IMR-90 (cell line): ENCODE results near the gene KCNMA1. TPM values are rescaled to one million over a fixed set of nuclear protein-coding genes. Genes with fewer than 3 reads are reported as not detected.

ENCODE experiments used
- ATAC-seq: fragments of 200-7000 bp; cut with Tn5 transposase; 2 replicates; pipeline ENCODE4 v1.9.1; 2020; ENCODE audit warnings: low read depth, mild to moderate bottlenecking, moderate library complexity
- BruUV-seq: library from RNA; stranded (reverse); fragments of 400-500 nt; replicated peaks from 2 replicates; lab custom pipeline; 2021; lab: Mats Ljungman, UMichigan
- CTCF ChIA-PET: fragments of 300-600 bp; formaldehyde crosslinking; extraction: SDS; loops from one replicate; lab custom pipeline; 2021; ENCODE audit warnings: antibody characterized with exemption; lab: Yijun Ruan, JAX
- POLR2A ChIA-PET: fragments of 300-600 bp; sonication (Branson Sonifier 250); formaldehyde crosslinking; loops from one replicate; lab custom pipeline; 2022; ENCODE audit warnings: antibody characterized with exemption; ENCODE audit not compliant: unreplicated experiment; lab: Charles Lee
- DNase-seq: peaks from one replicate; pipeline ENCODE4 v3.0.0; 2013
- H2AFZ ChIP-seq: replicated peaks from 2 replicates; pipeline ENCODE3; 2013; ENCODE audit warnings: low read length, mild to moderate bottlenecking; ENCODE audit not compliant: poor library complexity
- H2AK5ac ChIP-seq: 2 replicates; pipeline ENCODE4 v1.6.1; 2013; ENCODE audit warnings: low read depth, low read length, inconsistent platforms
- H2AK9ac ChIP-seq: replicated peaks from 2 replicates; pipeline ENCODE3; 2013; ENCODE audit warnings: mild to moderate bottlenecking, low read depth, low read length, moderate library complexity; ENCODE audit not compliant: poor library complexity
- H2BK120ac ChIP-seq: 2 replicates; pipeline ENCODE4 v1.6.1; 2013; ENCODE audit warnings: low read depth, low read length, inconsistent platforms
- H2BK15ac ChIP-seq: 3 replicates; pipeline ENCODE4 v1.6.1; 2013; ENCODE audit warnings: low read depth, low read length, inconsistent platforms
- H2BK20ac ChIP-seq: 2 replicates; pipeline ENCODE4 v1.6.1; 2013; ENCODE audit warnings: low read depth, mild to moderate bottlenecking, inconsistent platforms, low read length, moderate library complexity
- H2BK5ac ChIP-seq: 2 replicates; pipeline ENCODE4 v1.6.1; 2013; ENCODE audit warnings: mild to moderate bottlenecking, low read depth, low read length, inconsistent platforms; ENCODE audit not compliant: poor library complexity, severe bottlenecking
- H3K14ac ChIP-seq: replicated peaks from 2 replicates; pipeline ENCODE4 v1.6.1; 2013; ENCODE audit warnings: low read depth, low read length, inconsistent platforms
- H3K18ac ChIP-seq: 2 replicates; pipeline ENCODE4 v1.6.1; 2013; ENCODE audit warnings: low read depth, low read length, control low read depth
- H3K23ac ChIP-seq: 2 replicates; pipeline ENCODE4 v1.6.1; 2013; ENCODE audit warnings: low read depth, low read length, inconsistent platforms
- H3K27ac ChIP-seq: 2 replicates; pipeline ENCODE4 v1.5.1; 2013; ENCODE audit warnings: mild to moderate bottlenecking, control low read depth, low read length; ENCODE audit not compliant: insufficient read depth
- H3K27me3 ChIP-seq: 2 replicates; pipeline ENCODE4 v1.6.1; 2013; ENCODE audit warnings: low read length; ENCODE audit not compliant: control insufficient read depth, insufficient read depth
- H3K36me3 ChIP-seq: 2 replicates; pipeline ENCODE4 v1.6.1; 2013; ENCODE audit warnings: low read length, mixed read lengths; ENCODE audit not compliant: control insufficient read depth, insufficient read depth
- H3K4ac ChIP-seq: 2 replicates; pipeline ENCODE4 v1.6.1; 2013; ENCODE audit warnings: low read depth, low read length, inconsistent platforms
- H3K4me1 ChIP-seq: 2 replicates; pipeline ENCODE4 v1.6.1; 2013; ENCODE audit warnings: low read length, mixed read lengths; ENCODE audit not compliant: control insufficient read depth, insufficient read depth
- H3K4me2 ChIP-seq: 2 replicates; pipeline ENCODE4 v1.6.1; 2013; ENCODE audit warnings: low read depth, mild to moderate bottlenecking, control low read depth, low read length, moderate library complexity
- H3K4me3 ChIP-seq: 2 replicates; pipeline ENCODE4 v1.5.1; 2013; ENCODE audit warnings: low read depth, mild to moderate bottlenecking, control low read depth, low read length, moderate library complexity; ENCODE audit not compliant: insufficient read depth
- H3K56ac ChIP-seq: 2 replicates; pipeline ENCODE4 v1.6.1; 2013; ENCODE audit warnings: low read length, inconsistent platforms; ENCODE audit not compliant: insufficient read depth; ENCODE audit errors: extremely low read depth
- H3K79me1 ChIP-seq, 2 experiments: 2 replicates each; pipeline ENCODE4 v1.6.1; 2013; ENCODE audit warnings: low read length in 2 of 2, inconsistent platforms in 1 of 2, low read depth in 1 of 2
- H3K9ac ChIP-seq: 2 replicates; pipeline ENCODE4 v1.6.1; 2013; ENCODE audit warnings: low read depth, low read length, control low read depth
- H3K9me1 ChIP-seq: 2 replicates; pipeline ENCODE4 v1.6.1; 2013; ENCODE audit warnings: low read length, inconsistent platforms; ENCODE audit not compliant: insufficient read depth
- H3K9me3 ChIP-seq: 2 replicates; pipeline ENCODE4 v1.6.1; 2013; ENCODE audit warnings: low read length; ENCODE audit not compliant: control insufficient read depth, insufficient read depth
- H4K20me1 ChIP-seq: 2 replicates; pipeline ENCODE4 v1.6.1; 2013; ENCODE audit warnings: low read length, inconsistent platforms; ENCODE audit not compliant: insufficient read depth
- H4K5ac ChIP-seq: 2 replicates; pipeline ENCODE4 v1.6.1; 2013; ENCODE audit warnings: mild to moderate bottlenecking, low read depth, low read length, control low read depth
- H4K8ac ChIP-seq, 2 experiments: 2 replicates each; pipeline ENCODE4 v1.6.1; 2013; ENCODE audit warnings: low read depth in 2 of 2, low read length in 2 of 2, control low read depth in 1 of 2, inconsistent platforms in 1 of 2
- H4K91ac ChIP-seq: 2 replicates; pipeline ENCODE4 v1.6.1; 2013; ENCODE audit warnings: low read depth, low read length, inconsistent platforms; ENCODE audit not compliant: insufficient read depth
- BHLHE40 ChIP-seq: fragments of 150-350 bp; IDR thresholded peaks from 2 replicates; pipeline ENCODE4 v1.6.1; 2016; ENCODE audit warnings: mild to moderate bottlenecking, low read depth, low read length
- CEBPB ChIP-seq: IDR thresholded peaks from 2 replicates; pipeline ENCODE4 v1.6.1; 2012; ENCODE audit warnings: low read depth, low read length, improper control_type of control experiment
- FOS ChIP-seq: fragments of 150-350 bp; IDR thresholded peaks from 2 replicates; pipeline ENCODE4 v1.6.1; 2016; ENCODE audit warnings: low read depth, low read length
- MAFK ChIP-seq: IDR thresholded peaks from 2 replicates; pipeline ENCODE4 v1.6.1; 2012; ENCODE audit warnings: low read depth, low read length, improper control_type of control experiment
- MAZ ChIP-seq: IDR thresholded peaks from 2 replicates; pipeline ENCODE4 v1.6.1; 2012; ENCODE audit warnings: low read depth, mild to moderate bottlenecking, low read length, improper control_type of control experiment, moderate library complexity, borderline replicate concordance
- MXI1 ChIP-seq: IDR thresholded peaks from 2 replicates; pipeline ENCODE4 v1.6.1; 2012; ENCODE audit warnings: low read depth, mild to moderate bottlenecking, low read length, moderate library complexity, borderline replicate concordance
- NFE2L2 ChIP-seq: fragments of 150-350 bp; IDR thresholded peaks from 2 replicates; pipeline ENCODE4 v1.6.1; 2016; ENCODE audit warnings: low read depth, mild to moderate bottlenecking, low read length
- POLR2A ChIP-seq: IDR thresholded peaks from 2 replicates; pipeline ENCODE4 v1.6.1; 2012; ENCODE audit warnings: mild to moderate bottlenecking, low read depth, low read length
- RAD21 ChIP-seq: IDR thresholded peaks from 2 replicates; pipeline ENCODE4 v1.6.1; 2012; ENCODE audit warnings: low read length, improper control_type of control experiment
- RCOR1 ChIP-seq: IDR thresholded peaks from 2 replicates; pipeline ENCODE4 v1.6.1; 2012; ENCODE audit warnings: mild to moderate bottlenecking, low read length, improper control_type of control experiment; ENCODE audit not compliant: insufficient replicate concordance
- RFX5 ChIP-seq: IDR thresholded peaks from 2 replicates; pipeline ENCODE4 v1.8.0; 2012; ENCODE audit warnings: low read depth, mild to moderate bottlenecking, low read length, moderate library complexity
- SMC3 ChIP-seq: fragments of 150-350 bp; IDR thresholded peaks from 2 replicates; pipeline ENCODE4 v1.6.1; 2016; ENCODE audit warnings: low read depth, mild to moderate bottlenecking, antibody characterized with exemption, low read length, moderate library complexity
- WGBS, 2 experiments: methylation state at CpG; one replicate each; pipeline versions ENCODE4 v1.1.5 to v1.1.7; 2013; ENCODE audit warnings: missing lambda C conversion rate in 2 of 2; ENCODE audit not compliant: insufficient read length in 1 of 2; ENCODE audit errors: extremely low coverage in 2 of 2; 5-methylcytosine and 5-hydroxymethylcytosine counted together
- dilution Hi-C: fragments of 300-500 bp; cut with HindIII; formaldehyde crosslinking; loops from one replicate; pipeline ENCODE4 v1.14.3; 2018; ENCODE audit warnings: low sequenced_read_pairs; ENCODE audit not compliant: unreplicated experiment
- in situ Hi-C: fragments of 300-500 bp; cut with MboI; formaldehyde crosslinking; loops from 3 replicates; pipeline ENCODE4 v1.14.3; 2019; ENCODE audit warnings: low sequenced_read_pairs, inconsistent platforms, mixed read lengths
- intact Hi-C: fragments of 100-400 bp; cut with micrococcal nuclease; formaldehyde crosslinking; loops from 2 replicates; pipeline ENCODE4 v1.10.0; 2022
- polyA plus RNA-seq, 3 experiments: library from polyadenylated mRNA; depleted of rRNA; stranded (reverse); fragments of >200 nt; gene quantifications; 2 replicates each; pipeline ENCODE4 v1.2.3, GENCODE V29; 2012; ENCODE audit warnings: low replicate concordance in 1 of 3
- total RNA-seq: library from RNA; depleted of rRNA; stranded (reverse); fragments of >200 nt; gene quantifications from 2 replicates; pipeline ENCODE4 v1.2.3, GENCODE V29; 2012
- TF ChIP-seq, protein P1 (sequence below): fragments of 150-350 bp; IDR thresholded peaks from 2 replicates; pipeline ENCODE4 v1.6.1; 2016; ENCODE audit warnings: low read depth, mild to moderate bottlenecking, low read length, moderate library complexity, borderline replicate concordance
- TF ChIP-seq, protein P2 (sequence below): fragments of 150-350 bp; IDR thresholded peaks from 2 replicates; pipeline ENCODE4 v1.6.1; 2017; ENCODE audit warnings: mild to moderate bottlenecking, antibody characterized with exemption, low read length, low read depth
- TF ChIP-seq, protein P3 (sequence below): conservative IDR thresholded peaks from 2 replicates; pipeline ENCODE4 v1.5.1; 2012; ENCODE audit warnings: mild to moderate bottlenecking, low read depth, low read length, improper control_type of control experiment

Gene KCNMA1
- total and polyA plus RNA-seq, 2 of the 4 experiments (the other 2 are of a cell fraction): 25.6 to 29.6 TPM

DNA sequence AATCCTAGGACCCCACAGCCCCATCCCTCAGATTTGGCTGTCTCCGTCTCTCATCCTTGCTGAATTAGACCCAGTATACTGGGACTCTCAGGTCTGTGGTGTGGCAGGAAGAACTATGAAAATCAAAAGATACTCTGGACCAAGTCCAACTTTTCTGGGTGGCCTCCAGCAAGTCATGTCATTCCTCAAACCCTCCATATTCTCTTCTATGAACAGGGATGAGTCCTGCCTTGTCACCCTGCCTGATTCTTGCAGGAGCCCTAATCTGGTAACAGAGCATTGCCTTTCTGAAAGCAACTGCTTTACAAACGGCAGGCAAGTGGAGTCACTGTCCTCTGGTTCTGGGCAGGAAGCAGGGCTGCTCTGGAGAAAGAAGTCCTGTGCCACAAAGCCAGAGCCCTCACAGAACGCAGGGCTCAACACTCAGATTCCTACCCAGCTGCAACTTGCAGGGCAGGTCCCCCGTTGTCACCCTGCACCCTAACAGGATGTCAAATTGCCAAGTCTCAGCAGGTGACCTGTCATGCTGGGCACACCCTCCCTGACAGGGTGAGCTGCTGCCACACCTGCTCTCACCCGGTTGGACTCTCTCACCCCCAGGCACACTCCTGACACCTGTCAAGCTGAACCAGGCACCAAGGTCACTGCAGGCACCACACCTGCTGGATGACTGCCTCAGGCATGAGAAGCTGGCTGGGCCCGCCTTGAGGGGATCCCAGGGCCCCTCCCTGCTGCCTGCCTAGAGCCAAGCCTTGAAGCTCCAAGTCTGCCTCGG is 227.7 kb downstream of the KCNMA1 start:
- Histone ChIP-seq H4K5ac (no peak overlapping the region), H2AFZ (no peak overlapping the region), H3K56ac (no peak overlapping the region), H2AK9ac (peak overlapping the region; percentile 45), H3K4ac (peak overlapping the region; percentile 58), H3K4me2 (no peak overlapping the region), H3K36me3 (no peaks in the 10 kb centered on the region), H3K18ac (no peak overlapping the region), H3K4me3 (no peak overlapping the region), H3K9ac (no peak overlapping the region), H3K23ac (no peak overlapping the region), H3K9me3 (no peaks in the 10 kb centered on the region), H3K4me1 (peaks cover 15% of the 10 kb centered on the region), H4K8ac (0 out of 4 replicates have a peak overlapping the region, but pooled peaks of 1 of the 2 experiments have one; percentile 14), H4K91ac (peak overlapping the region; percentile 5), H3K14ac (peak overlapping the region; percentile 3; the same call in 1 of the 2 replicates), H2BK15ac (peak overlapping the region; percentile 6; the same call in 1 of the 3 replicates), H3K9me1 (peaks cover 10% of the 10 kb centered on the region), H2BK5ac (no peak overlapping the region), H3K27ac (no peak overlapping the region), H2BK20ac (peak overlapping the region; percentile 31; the same call in 1 of the 2 replicates), H3K27me3 (no peaks in the 10 kb centered on the region), H2BK120ac (peak overlapping the region; percentile 71), H3K79me1 (no peaks in the 10 kb centered on the region), H4K20me1 (no peaks in the 10 kb centered on the region), H2AK5ac (peak overlapping the region; percentile 45)
- WGBS, 2 experiments: 57% methylated on average over 2 of the region's 7 CpGs; no CpG with 5 or more reads in 1 of the 2 experiments
- ATAC-seq (no peak), DNase-seq (no peak)
- dilution Hi-C loops: no loop called here
- intact Hi-C loops: no loop called here
- BruUV-seq: no TSS peak
- in situ Hi-C loops: no loop called here
- CTCF ChIA-PET: no interaction called here
- POLR2A ChIA-PET: no interaction called here
- TF ChIP-seq, protein P1, sequence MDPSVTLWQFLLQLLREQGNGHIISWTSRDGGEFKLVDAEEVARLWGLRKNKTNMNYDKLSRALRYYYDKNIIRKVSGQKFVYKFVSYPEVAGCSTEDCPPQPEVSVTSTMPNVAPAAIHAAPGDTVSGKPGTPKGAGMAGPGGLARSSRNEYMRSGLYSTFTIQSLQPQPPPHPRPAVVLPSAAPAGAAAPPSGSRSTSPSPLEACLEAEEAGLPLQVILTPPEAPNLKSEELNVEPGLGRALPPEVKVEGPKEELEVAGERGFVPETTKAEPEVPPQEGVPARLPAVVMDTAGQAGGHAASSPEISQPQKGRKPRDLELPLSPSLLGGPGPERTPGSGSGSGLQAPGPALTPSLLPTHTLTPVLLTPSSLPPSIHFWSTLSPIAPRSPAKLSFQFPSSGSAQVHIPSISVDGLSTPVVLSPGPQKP: no peak
- no peak for TF ChIP-seq MAZ
- TF ChIP-seq RAD21: no peak
- TF ChIP-seq MXI1: no peak
- TF ChIP-seq NFE2L2: no peak
- TF ChIP-seq, protein P2, sequence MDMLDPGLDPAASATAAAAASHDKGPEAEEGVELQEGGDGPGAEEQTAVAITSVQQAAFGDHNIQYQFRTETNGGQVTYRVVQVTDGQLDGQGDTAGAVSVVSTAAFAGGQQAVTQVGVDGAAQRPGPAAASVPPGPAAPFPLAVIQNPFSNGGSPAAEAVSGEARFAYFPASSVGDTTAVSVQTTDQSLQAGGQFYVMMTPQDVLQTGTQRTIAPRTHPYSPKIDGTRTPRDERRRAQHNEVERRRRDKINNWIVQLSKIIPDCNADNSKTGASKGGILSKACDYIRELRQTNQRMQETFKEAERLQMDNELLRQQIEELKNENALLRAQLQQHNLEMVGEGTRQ: no peak
- no peak for TF ChIP-seq BHLHE40
- no peak for TF ChIP-seq SMC3
- no peak for TF ChIP-seq RFX5
- no peak for TF ChIP-seq RCOR1
- no peak for TF ChIP-seq FOS
- TF ChIP-seq CEBPB: no peak
- no peak for TF ChIP-seq MAFK
- TF ChIP-seq, protein P3, sequence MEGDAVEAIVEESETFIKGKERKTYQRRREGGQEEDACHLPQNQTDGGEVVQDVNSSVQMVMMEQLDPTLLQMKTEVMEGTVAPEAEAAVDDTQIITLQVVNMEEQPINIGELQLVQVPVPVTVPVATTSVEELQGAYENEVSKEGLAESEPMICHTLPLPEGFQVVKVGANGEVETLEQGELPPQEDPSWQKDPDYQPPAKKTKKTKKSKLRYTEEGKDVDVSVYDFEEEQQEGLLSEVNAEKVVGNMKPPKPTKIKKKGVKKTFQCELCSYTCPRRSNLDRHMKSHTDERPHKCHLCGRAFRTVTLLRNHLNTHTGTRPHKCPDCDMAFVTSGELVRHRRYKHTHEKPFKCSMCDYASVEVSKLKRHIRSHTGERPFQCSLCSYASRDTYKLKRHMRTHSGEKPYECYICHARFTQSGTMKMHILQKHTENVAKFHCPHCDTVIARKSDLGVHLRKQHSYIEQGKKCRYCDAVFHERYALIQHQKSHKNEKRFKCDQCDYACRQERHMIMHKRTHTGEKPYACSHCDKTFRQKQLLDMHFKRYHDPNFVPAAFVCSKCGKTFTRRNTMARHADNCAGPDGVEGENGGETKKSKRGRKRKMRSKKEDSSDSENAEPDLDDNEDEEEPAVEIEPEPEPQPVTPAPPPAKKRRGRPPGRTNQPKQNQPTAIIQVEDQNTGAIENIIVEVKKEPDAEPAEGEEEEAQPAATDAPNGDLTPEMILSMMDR: no peak
- no peak for TF ChIP-seq POLR2A
